Liver (tissue), 9 donors: ENCODE measurements around the gene PABPN1L. TPM values are rescaled to one million over a fixed set of nuclear protein-coding genes. Genes with fewer than 3 reads are reported as not detected.
A peak's percentile ranks its signal among the peaks of the same experiment; 100 is the strongest.

Experiments used
- DNase-seq: peaks from one replicate; pipeline ENCODE4 v3.0.0-alpha.2; 2017; ENCODE audit warnings: low spot score
- H3K27ac ChIP-seq, 2 donors: one replicate each; pipeline ENCODE4 v1.7.0; 2013; ENCODE audit warnings: inconsistent platforms in 2 of 2, low read length in 2 of 2, control low read depth in 1 of 2, low read depth in 1 of 2, mild to moderate bottlenecking in 1 of 2
- H3K27me3 ChIP-seq, 4 donors: one replicate each; pipeline versions ENCODE4 v1.6.1 to v1.7.0; 2013; ENCODE audit warnings: low read length in 3 of 4, inconsistent platforms in 1 of 4, mild to moderate bottlenecking in 1 of 4, moderate library complexity in 1 of 4; ENCODE audit not compliant: control insufficient read depth in 4 of 4, insufficient read depth in 4 of 4
- H3K36me3 ChIP-seq, 4 donors: one replicate each; pipeline versions ENCODE4 v1.6.1 to v1.7.0; 2013; ENCODE audit warnings: low read length in 3 of 4, mild to moderate bottlenecking in 3 of 4, low read depth in 1 of 4, moderate library complexity in 1 of 4; ENCODE audit not compliant: control insufficient read depth in 4 of 4, insufficient read depth in 3 of 4
- H3K4me1 ChIP-seq, 4 donors: one replicate each; pipeline versions ENCODE4 v1.6.1 to v1.7.0; 2013; ENCODE audit warnings: low read length in 3 of 4, mild to moderate bottlenecking in 3 of 4, moderate library complexity in 1 of 4; ENCODE audit not compliant: control insufficient read depth in 4 of 4, insufficient read depth in 4 of 4
- H3K4me3 ChIP-seq, 3 donors: one replicate each; pipeline versions ENCODE4 v1.6.1 to v1.7.0; 2013; ENCODE audit warnings: low read length in 3 of 3, control low read depth in 1 of 3, low read depth in 1 of 3, mild to moderate bottlenecking in 1 of 3
- H3K9ac ChIP-seq, 2 donors: one replicate each; pipeline ENCODE4 v1.7.0; 2013; ENCODE audit warnings: low read length in 2 of 2, mild to moderate bottlenecking in 2 of 2, moderate library complexity in 2 of 2, control low read depth in 1 of 2, low read depth in 1 of 2
- H3K9me3 ChIP-seq, 4 donors: one replicate each; pipeline versions ENCODE4 v1.6.1 to v1.7.0; 2013; ENCODE audit warnings: low read length in 3 of 4; ENCODE audit not compliant: control insufficient read depth in 4 of 4
- FOXA1 ChIP-seq: IDR thresholded peaks from 2 replicates; pipeline ENCODE4 v1.6.1; 2016; ENCODE audit warnings: antibody characterized with exemption
- FOXA2 ChIP-seq: IDR thresholded peaks from 2 replicates; pipeline ENCODE4 v1.6.1; 2016; ENCODE audit warnings: antibody characterized with exemption
- GABPA ChIP-seq, 2 donors: IDR thresholded peaks in 1 of 2; conservative IDR thresholded peaks in 1 of 2; 2 replicates each; pipeline ENCODE4 v1.6.1; 2016; ENCODE audit warnings: antibody characterized with exemption in 2 of 2, mild to moderate bottlenecking in 1 of 2, moderate library complexity in 1 of 2
- HNF4A ChIP-seq, 2 donors: conservative IDR thresholded peaks; 2 replicates each; pipeline ENCODE4 v1.6.1; 2016; ENCODE audit warnings: antibody characterized with exemption in 2 of 2, mild to moderate bottlenecking in 2 of 2
- HNF4G ChIP-seq: IDR thresholded peaks from 2 replicates; pipeline ENCODE4 v1.6.1; 2016; ENCODE audit warnings: antibody characterized with exemption
- JUND ChIP-seq, 2 donors: IDR thresholded peaks; 2 replicates each; pipeline ENCODE4 v1.6.1; 2016; ENCODE audit warnings: antibody characterized with exemption in 2 of 2
- NR2F2 ChIP-seq: IDR thresholded peaks from 2 replicates; pipeline ENCODE4 v1.6.1; 2016; ENCODE audit warnings: antibody characterized with exemption
- RAD21 ChIP-seq, 2 donors: IDR thresholded peaks; 2 replicates each; pipeline ENCODE4 v1.6.1; 2016; ENCODE audit warnings: antibody characterized with exemption in 2 of 2, mild to moderate bottlenecking in 2 of 2
- RXRA ChIP-seq, 2 donors: IDR thresholded peaks; 2 replicates each; pipeline ENCODE4 v1.6.1; 2017 to 2018; ENCODE audit warnings: antibody characterized with exemption in 2 of 2, mild to moderate bottlenecking in 1 of 2
- SP1 ChIP-seq: IDR thresholded peaks from 2 replicates; pipeline ENCODE4 v1.6.1; 2018; ENCODE audit warnings: antibody characterized with exemption, mild to moderate bottlenecking
- TAF1 ChIP-seq: conservative IDR thresholded peaks from 2 replicates; pipeline ENCODE4 v1.6.1; 2016; ENCODE audit warnings: antibody characterized with exemption, mild to moderate bottlenecking
- YY1 ChIP-seq: IDR thresholded peaks from 2 replicates; pipeline ENCODE4 v1.6.1; 2016; ENCODE audit warnings: antibody characterized with exemption, mild to moderate bottlenecking
- WGBS: extraction: QIAGEN DNeasy Blood & Tissue Kit; methylation state at CpG from one replicate; pipeline ENCODE4 v1.1.7; 2013; 5-methylcytosine and 5-hydroxymethylcytosine counted together
- polyA plus RNA-seq, 2 donors: library from polyadenylated mRNA; stranded (reverse) in 1 of 2; unstranded in 1 of 2; fragments of 200-250 nt in 1 of 2; fragments of >200 nt in 1 of 2; fragmentation: Nextera tagmentation in 1 of 2; extraction: Ambion mirVana in 1 of 2; gene quantifications; one replicate each; pipeline versions ENCODE4 v1.2.1 to v1.2.3, GENCODE V29; 2013 to 2015
- total RNA-seq, 2 donors: library from RNA; depleted of rRNA; stranded (reverse); fragments of >200 nt; gene quantifications; one replicate each; pipeline ENCODE4 v1.2.3, GENCODE V29; 2014
- TF ChIP-seq, protein P1 (sequence below): IDR thresholded peaks from 2 replicates; pipeline ENCODE4 v1.6.1; 2016; ENCODE audit warnings: antibody characterized with exemption
- TF ChIP-seq, protein P2 (sequence below): fragments of 150-350 bp; IDR thresholded peaks from 2 replicates; pipeline ENCODE4 v1.5.1; 2017; ENCODE audit warnings: improper control_type of control experiment, low read depth, low read length; ENCODE audit not compliant: missing input control
- TF ChIP-seq, protein P3 (sequence below): IDR thresholded peaks from 2 replicates; pipeline ENCODE4 v1.6.1; 2016; ENCODE audit warnings: antibody characterized with exemption
- TF ChIP-seq, protein P4 (sequence below): IDR thresholded peaks from 2 replicates; pipeline ENCODE4 v1.6.1; 2016; ENCODE audit warnings: antibody characterized with exemption
- donor health status: healthy.
- donor health status: healthy.
- donor health status: healthy.
- donor health status: healthy.
- donor health status: healthy.

The PABPN1L gene
- total and polyA plus RNA-seq, 4 donors = 0.09 TPM; not detected in 3

DNA sequence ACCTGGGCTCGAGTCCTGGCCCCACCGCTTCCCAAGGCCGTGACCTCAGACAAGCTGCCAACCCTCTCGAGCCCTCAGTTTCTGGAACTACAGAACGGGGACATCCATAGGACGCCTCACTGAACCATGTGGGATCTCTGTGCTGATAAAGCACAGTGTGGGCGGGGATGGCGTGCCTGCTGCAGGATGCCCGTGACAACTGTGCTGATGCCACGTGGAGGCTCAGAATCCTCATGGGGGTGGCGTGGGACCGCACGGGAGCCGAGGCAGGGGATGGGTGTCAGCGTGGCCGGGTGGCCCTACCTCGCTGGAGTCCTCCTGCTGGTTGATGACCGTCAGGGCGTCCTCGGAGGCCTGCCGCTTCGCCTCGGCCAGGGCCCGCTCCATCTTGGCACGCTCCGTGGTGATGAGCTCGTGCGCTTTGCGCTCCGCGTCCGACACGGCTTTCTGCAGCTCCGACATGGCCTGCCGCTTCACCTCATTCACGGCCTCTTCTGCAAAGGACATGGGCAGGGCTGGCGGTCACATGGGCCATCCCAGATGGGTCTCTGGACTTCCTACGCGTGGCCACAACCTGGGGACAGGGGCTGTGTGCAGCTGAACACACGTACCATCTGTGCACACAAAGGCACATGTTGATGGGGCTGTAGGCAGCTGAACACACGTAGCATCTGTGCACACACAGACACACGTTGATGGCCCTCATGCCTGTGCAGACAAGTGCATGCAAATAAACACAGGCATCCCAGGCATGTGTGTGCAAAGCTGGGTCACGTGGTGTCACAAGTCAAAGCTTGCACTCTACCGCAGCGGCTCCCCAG, 12.7 kb upstream of the PABPN1L start:
- no peak for TF ChIP-seq SP1
- TF ChIP-seq, protein P1, sequence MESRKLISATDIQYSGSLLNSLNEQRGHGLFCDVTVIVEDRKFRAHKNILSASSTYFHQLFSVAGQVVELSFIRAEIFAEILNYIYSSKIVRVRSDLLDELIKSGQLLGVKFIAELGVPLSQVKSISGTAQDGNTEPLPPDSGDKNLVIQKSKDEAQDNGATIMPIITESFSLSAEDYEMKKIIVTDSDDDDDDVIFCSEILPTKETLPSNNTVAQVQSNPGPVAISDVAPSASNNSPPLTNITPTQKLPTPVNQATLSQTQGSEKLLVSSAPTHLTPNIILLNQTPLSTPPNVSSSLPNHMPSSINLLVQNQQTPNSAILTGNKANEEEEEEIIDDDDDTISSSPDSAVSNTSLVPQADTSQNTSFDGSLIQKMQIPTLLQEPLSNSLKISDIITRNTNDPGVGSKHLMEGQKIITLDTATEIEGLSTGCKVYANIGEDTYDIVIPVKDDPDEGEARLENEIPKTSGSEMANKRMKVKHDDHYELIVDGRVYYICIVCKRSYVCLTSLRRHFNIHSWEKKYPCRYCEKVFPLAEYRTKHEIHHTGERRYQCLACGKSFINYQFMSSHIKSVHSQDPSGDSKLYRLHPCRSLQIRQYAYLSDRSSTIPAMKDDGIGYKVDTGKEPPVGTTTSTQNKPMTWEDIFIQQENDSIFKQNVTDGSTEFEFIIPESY = no peak
- TF ChIP-seq FOXA2 = no peak
- TF ChIP-seq RAD21 (IDR thresholded peaks at IDR 0.05) = no peak
- TF ChIP-seq NR2F2 = no peak
- TF ChIP-seq, protein P2, sequence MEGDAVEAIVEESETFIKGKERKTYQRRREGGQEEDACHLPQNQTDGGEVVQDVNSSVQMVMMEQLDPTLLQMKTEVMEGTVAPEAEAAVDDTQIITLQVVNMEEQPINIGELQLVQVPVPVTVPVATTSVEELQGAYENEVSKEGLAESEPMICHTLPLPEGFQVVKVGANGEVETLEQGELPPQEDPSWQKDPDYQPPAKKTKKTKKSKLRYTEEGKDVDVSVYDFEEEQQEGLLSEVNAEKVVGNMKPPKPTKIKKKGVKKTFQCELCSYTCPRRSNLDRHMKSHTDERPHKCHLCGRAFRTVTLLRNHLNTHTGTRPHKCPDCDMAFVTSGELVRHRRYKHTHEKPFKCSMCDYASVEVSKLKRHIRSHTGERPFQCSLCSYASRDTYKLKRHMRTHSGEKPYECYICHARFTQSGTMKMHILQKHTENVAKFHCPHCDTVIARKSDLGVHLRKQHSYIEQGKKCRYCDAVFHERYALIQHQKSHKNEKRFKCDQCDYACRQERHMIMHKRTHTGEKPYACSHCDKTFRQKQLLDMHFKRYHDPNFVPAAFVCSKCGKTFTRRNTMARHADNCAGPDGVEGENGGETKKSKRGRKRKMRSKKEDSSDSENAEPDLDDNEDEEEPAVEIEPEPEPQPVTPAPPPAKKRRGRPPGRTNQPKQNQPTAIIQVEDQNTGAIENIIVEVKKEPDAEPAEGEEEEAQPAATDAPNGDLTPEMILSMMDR = no peak
- no peak for TF ChIP-seq HNF4A (conservative IDR thresholded peaks at IDR 0.05)
- TF ChIP-seq, protein P3, sequence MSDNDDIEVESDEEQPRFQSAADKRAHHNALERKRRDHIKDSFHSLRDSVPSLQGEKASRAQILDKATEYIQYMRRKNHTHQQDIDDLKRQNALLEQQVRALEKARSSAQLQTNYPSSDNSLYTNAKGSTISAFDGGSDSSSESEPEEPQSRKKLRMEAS = no peak
- TF ChIP-seq, protein P4, sequence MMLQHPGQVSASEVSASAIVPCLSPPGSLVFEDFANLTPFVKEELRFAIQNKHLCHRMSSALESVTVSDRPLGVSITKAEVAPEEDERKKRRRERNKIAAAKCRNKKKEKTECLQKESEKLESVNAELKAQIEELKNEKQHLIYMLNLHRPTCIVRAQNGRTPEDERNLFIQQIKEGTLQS = no peak
- no peak for TF ChIP-seq RXRA (IDR thresholded peaks at IDR 0.05)
- no peak for TF ChIP-seq YY1
- TF ChIP-seq TAF1 = no peak
- no peak for TF ChIP-seq JUND (IDR thresholded peaks at IDR 0.05)
- WGBS = 85% methylated on average over 45 of the region's 45 CpGs
- DNase-seq = no peak

DNA sequence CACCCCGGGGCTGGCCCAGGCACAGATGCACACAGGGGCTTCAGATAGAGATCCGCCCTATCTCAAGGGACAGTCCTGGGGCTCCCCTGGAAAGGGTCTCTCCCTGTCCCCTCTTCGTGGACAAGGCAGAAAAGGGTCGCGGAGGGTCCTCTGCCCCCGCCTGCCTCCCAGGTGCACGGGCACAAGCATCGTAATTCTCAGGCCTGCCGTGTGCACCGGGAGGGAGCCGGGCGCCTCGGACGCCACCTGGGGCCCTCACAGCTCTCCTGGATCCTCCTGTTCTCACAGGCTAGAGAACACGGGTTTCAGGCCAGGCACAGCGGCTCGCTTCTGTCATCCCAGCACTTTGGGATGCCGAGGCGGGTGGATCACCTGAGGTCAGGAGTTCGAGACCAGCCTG, 11.9 kb upstream of the PABPN1L start:
- TF ChIP-seq HNF4A (conservative IDR thresholded peaks at IDR 0.05) = no peak
- no peak for TF ChIP-seq NR2F2
- no peak for TF ChIP-seq RXRA (IDR thresholded peaks at IDR 0.05)
- TF ChIP-seq FOXA1 = no peak
- no peak for TF ChIP-seq HNF4G
- no peak for TF ChIP-seq RAD21 (IDR thresholded peaks at IDR 0.05)
- TF ChIP-seq, protein P2 = no peak
- TF ChIP-seq GABPA (IDR thresholded peaks at IDR 0.05 in 1 of 2, conservative IDR thresholded peaks at IDR 0.05 in 1 of 2) = no peak
- TF ChIP-seq YY1 = no peak
- TF ChIP-seq, protein P1 = no peak
- no peak for TF ChIP-seq JUND (IDR thresholded peaks at IDR 0.05)
- no peak for TF ChIP-seq SP1
- no peak for DNase-seq
- peaks cover 13 to 44% (median 27%) of the 10 kb centered on the region in 4 donors for H3K4me1 ChIP-seq
- H3K9ac ChIP-seq = no peak overlapping the region
- 97% methylated on average over 20 of the region's 20 CpGs for WGBS
- H3K9me3 ChIP-seq = no peaks in the 10 kb centered on the region
- H3K27ac ChIP-seq = no peak overlapping the region
- no peak overlapping the region for H3K4me3 ChIP-seq
- no peaks in the 10 kb centered on the region for H3K27me3 ChIP-seq
- H3K36me3 ChIP-seq = peaks cover 0 to 10% (median 2%) of the 10 kb centered on the region in 4 donors

More for the DNA sequence above, 12.7 kb upstream of the PABPN1L start:
- Histone ChIP-seq H3K4me1 (peaks cover 13 to 52% (median 32%) of the 10 kb centered on the region in 4 donors), H3K4me3 (no peak overlapping the region), H3K9ac (no peak overlapping the region), H3K27ac (peak overlapping the region in 1 of 2 donors; percentile 33), H3K36me3 (peaks cover 0 to 10% (median 2%) of the 10 kb centered on the region in 4 donors), H3K9me3 (no peaks in the 10 kb centered on the region), H3K27me3 (no peaks in the 10 kb centered on the region)
